ENCODE measurements around the gene ETS1.

ETS1 gene

GRCh38 chr11:128620309-128621100 lies 33.1 kb upstream of the ETS1 start:
- ChIA-PET CTCF (interaction anchor here (0.9 kb wide), 1 partner anchor 10 kb away, joined by 6 read pairs; no protein-coding TSS in a partner anchor), POLR2A (no interaction called here)
- DNase-seq (ENCODE audit: extremely low spot score), result no peak
- TF ChIP-seq SP1 (IDR thresholded peaks at IDR 0.05) (no peak), LEF1 (IDR thresholded peaks at IDR 0.05; ENCODE audit: borderline replicate concordance) (no peak), TARDBP (IDR thresholded peaks at IDR 0.05) (no peak), PKNOX1 (IDR thresholded peaks at IDR 0.05) (no peak), FOXA1 (IDR thresholded peaks at IDR 0.05) (no peak), L3MBTL2 (conservative IDR thresholded peaks at IDR 0.05) (no peak)

GRCh38 chr11:128619540-128620308 lies 32.4 kb upstream of the ETS1 start:
- ChIA-PET CTCF (no interaction called here), POLR2A (no interaction called here)
- no peak for TF ChIP-seq ELF4 (IDR thresholded peaks at IDR 0.05)
- no peak for TF ChIP-seq ARNT (IDR thresholded peaks at IDR 0.05)
- TF ChIP-seq FOXA1 (IDR thresholded peaks at IDR 0.05), result no peak
- no peak for TF ChIP-seq PKNOX1 (IDR thresholded peaks at IDR 0.05)
- no peak for TF ChIP-seq CTBP1 (IDR thresholded peaks at IDR 0.05; ENCODE audit: borderline replicate concordance)
- no peak for TF ChIP-seq HDGF (IDR thresholded peaks at IDR 0.05; ENCODE audit: borderline replicate concordance)
- no peak for DNase-seq (ENCODE audit: extremely low spot score)

- TF ChIP-seq ZNF384 (IDR thresholded peaks at IDR 0.05), result no peak
- TF ChIP-seq PKNOX1 (IDR thresholded peaks at IDR 0.05), result no peak
- no peak for TF ChIP-seq ARNT (IDR thresholded peaks at IDR 0.05)
- no peak for TF ChIP-seq TARDBP (IDR thresholded peaks at IDR 0.05)
- TF ChIP-seq SP1 (IDR thresholded peaks at IDR 0.05), result no peak
- no peak for TF ChIP-seq SUZ12 (IDR thresholded peaks at IDR 0.05)
- POLR2A ChIA-PET, result no interaction called here
- CTCF ChIA-PET, result no interaction called here
- no peak for DNase-seq (ENCODE audit: extremely low spot score)
These were observed 31.6 kb upstream of the ETS1 start for GRCh38 chr11:128619007-128619406.

- POLR2A ChIA-PET, result no interaction called here
- no peak for DNase-seq (ENCODE audit: extremely low spot score)
- TF ChIP-seq SP1 (IDR thresholded peaks at IDR 0.05), result no peak
- TF ChIP-seq ZNF384 (IDR thresholded peaks at IDR 0.05), result no peak
- no peak for TF ChIP-seq ELF4 (IDR thresholded peaks at IDR 0.05)
- TF ChIP-seq FOXK2 (IDR thresholded peaks at IDR 0.05), result no peak
- no peak for TF ChIP-seq PKNOX1 (IDR thresholded peaks at IDR 0.05)
- TF ChIP-seq LEF1 (IDR thresholded peaks at IDR 0.05; ENCODE audit: borderline replicate concordance), result no peak
- TF ChIP-seq L3MBTL2 (conservative IDR thresholded peaks at IDR 0.05), result no peak
- TF ChIP-seq ARNT (IDR thresholded peaks at IDR 0.05), result no peak
- no peak for TF ChIP-seq CTBP1 (IDR thresholded peaks at IDR 0.05; ENCODE audit: borderline replicate concordance)
- TF ChIP-seq FOXA1 (IDR thresholded peaks at IDR 0.05), result no peak
- TF ChIP-seq BHLHE40 (IDR thresholded peaks at IDR 0.05; ENCODE audit: borderline replicate concordance), result no peak
- no peak for TF ChIP-seq TARDBP (IDR thresholded peaks at IDR 0.05)
- no peak for TF ChIP-seq SUZ12 (IDR thresholded peaks at IDR 0.05)
- no peak for TF ChIP-seq NFRKB (IDR thresholded peaks at IDR 0.05)
- CTCF ChIA-PET, result interaction anchor here (1.9 kb wide), 1 partner anchor 12 kb away, joined by 6 read pairs; no protein-coding TSS in a partner anchor
These were observed 31.2 kb upstream of the ETS1 start for GRCh38 chr11:128618603-128619002.

- DNase-seq (ENCODE audit: extremely low spot score), result no peak
- TF ChIP-seq TARDBP (IDR thresholded peaks at IDR 0.05), result no peak
- TF ChIP-seq FOXA1 (IDR thresholded peaks at IDR 0.05), result no peak
- no peak for TF ChIP-seq HDGF (IDR thresholded peaks at IDR 0.05; ENCODE audit: borderline replicate concordance)
- TF ChIP-seq ELF4 (IDR thresholded peaks at IDR 0.05), result no peak
- no peak for TF ChIP-seq BHLHE40 (IDR thresholded peaks at IDR 0.05; ENCODE audit: borderline replicate concordance)
- no peak for TF ChIP-seq FOXM1 (IDR thresholded peaks at IDR 0.05; ENCODE audit: borderline replicate concordance)
- no peak for TF ChIP-seq CTBP1 (IDR thresholded peaks at IDR 0.05; ENCODE audit: borderline replicate concordance)
- TF ChIP-seq SP1 (IDR thresholded peaks at IDR 0.05), result no peak
- no peak for TF ChIP-seq NFRKB (IDR thresholded peaks at IDR 0.05)
- TF ChIP-seq ARNT (IDR thresholded peaks at IDR 0.05), result no peak
- TF ChIP-seq SUZ12 (IDR thresholded peaks at IDR 0.05), result no peak
- no peak for TF ChIP-seq LEF1 (IDR thresholded peaks at IDR 0.05; ENCODE audit: borderline replicate concordance)
- TF ChIP-seq FOXK2 (IDR thresholded peaks at IDR 0.05), result no peak
- TF ChIP-seq L3MBTL2 (conservative IDR thresholded peaks at IDR 0.05), result no peak
- TF ChIP-seq PKNOX1 (IDR thresholded peaks at IDR 0.05), result no peak
- TF ChIP-seq ZNF384 (IDR thresholded peaks at IDR 0.05), result no peak
- CTCF ChIA-PET, result interaction anchor here (0.7 kb wide), 1 partner anchor 453 kb away, joined by 3 read pairs; no protein-coding TSS in a partner anchor
- POLR2A ChIA-PET, result no interaction called here
These were observed 28.8 kb upstream of the ETS1 start for GRCh38 chr11:128616161-128616560.

All from HEK293T (cell line).